ENCODE results near the gene ARPP21.

The ARPP21 gene

GRCh38 chr3:35638980-35639253 lies 408 bp upstream of the ARPP21 start:
- Histone ChIP-seq H3K79me2 (ENCODE audit: insufficient read depth, low read length) (peaks cover 27% of the 10 kb centered on the region; the same call in 1 of the 2 replicates), H4K20me1 (ENCODE audit: insufficient read depth, low read length, poor library complexity, severe bottlenecking) (no peaks in the 10 kb centered on the region), H3K4me3 (ENCODE audit: low read length, poor library complexity, severe bottlenecking) (no peak overlapping the region), H3K9me3 (ENCODE audit: insufficient read depth, low read depth, low read length) (no peaks in the 10 kb centered on the region), H2AFZ (ENCODE audit: low read length) (no peak overlapping the region), H3K27me3 (ENCODE audit: insufficient read depth, low read length, poor library complexity, severe bottlenecking) (no peaks in the 10 kb centered on the region), H3K9ac (ENCODE audit: low read depth, low read length, poor library complexity, severe bottlenecking) (no peak overlapping the region), H3F3A (ENCODE audit: low read depth) (no peaks in the 10 kb centered on the region; the same call in 1 of the 2 replicates), H3K9me2 (replicated peaks; ENCODE audit: low read depth, low read length) (no peaks in the 10 kb centered on the region), H3K4me1 (ENCODE audit: insufficient read depth, low read length, poor library complexity, severe bottlenecking) (peaks cover 24% of the 10 kb centered on the region), H3K4me2 (ENCODE audit: low read depth, low read length, poor library complexity, severe bottlenecking) (no peak overlapping the region), H3K36me3 (ENCODE audit: insufficient read depth, low read length) (no peaks in the 10 kb centered on the region)
- TF ChIP-seq, protein P1, sequence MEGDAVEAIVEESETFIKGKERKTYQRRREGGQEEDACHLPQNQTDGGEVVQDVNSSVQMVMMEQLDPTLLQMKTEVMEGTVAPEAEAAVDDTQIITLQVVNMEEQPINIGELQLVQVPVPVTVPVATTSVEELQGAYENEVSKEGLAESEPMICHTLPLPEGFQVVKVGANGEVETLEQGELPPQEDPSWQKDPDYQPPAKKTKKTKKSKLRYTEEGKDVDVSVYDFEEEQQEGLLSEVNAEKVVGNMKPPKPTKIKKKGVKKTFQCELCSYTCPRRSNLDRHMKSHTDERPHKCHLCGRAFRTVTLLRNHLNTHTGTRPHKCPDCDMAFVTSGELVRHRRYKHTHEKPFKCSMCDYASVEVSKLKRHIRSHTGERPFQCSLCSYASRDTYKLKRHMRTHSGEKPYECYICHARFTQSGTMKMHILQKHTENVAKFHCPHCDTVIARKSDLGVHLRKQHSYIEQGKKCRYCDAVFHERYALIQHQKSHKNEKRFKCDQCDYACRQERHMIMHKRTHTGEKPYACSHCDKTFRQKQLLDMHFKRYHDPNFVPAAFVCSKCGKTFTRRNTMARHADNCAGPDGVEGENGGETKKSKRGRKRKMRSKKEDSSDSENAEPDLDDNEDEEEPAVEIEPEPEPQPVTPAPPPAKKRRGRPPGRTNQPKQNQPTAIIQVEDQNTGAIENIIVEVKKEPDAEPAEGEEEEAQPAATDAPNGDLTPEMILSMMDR (conservative IDR thresholded peaks at IDR 0.05; ENCODE audit: low read length) = no peak
- no peak for TF ChIP-seq EZH2phosphoT487 (IDR thresholded peaks at IDR 0.05; ENCODE audit: borderline replicate concordance)

DNA sequence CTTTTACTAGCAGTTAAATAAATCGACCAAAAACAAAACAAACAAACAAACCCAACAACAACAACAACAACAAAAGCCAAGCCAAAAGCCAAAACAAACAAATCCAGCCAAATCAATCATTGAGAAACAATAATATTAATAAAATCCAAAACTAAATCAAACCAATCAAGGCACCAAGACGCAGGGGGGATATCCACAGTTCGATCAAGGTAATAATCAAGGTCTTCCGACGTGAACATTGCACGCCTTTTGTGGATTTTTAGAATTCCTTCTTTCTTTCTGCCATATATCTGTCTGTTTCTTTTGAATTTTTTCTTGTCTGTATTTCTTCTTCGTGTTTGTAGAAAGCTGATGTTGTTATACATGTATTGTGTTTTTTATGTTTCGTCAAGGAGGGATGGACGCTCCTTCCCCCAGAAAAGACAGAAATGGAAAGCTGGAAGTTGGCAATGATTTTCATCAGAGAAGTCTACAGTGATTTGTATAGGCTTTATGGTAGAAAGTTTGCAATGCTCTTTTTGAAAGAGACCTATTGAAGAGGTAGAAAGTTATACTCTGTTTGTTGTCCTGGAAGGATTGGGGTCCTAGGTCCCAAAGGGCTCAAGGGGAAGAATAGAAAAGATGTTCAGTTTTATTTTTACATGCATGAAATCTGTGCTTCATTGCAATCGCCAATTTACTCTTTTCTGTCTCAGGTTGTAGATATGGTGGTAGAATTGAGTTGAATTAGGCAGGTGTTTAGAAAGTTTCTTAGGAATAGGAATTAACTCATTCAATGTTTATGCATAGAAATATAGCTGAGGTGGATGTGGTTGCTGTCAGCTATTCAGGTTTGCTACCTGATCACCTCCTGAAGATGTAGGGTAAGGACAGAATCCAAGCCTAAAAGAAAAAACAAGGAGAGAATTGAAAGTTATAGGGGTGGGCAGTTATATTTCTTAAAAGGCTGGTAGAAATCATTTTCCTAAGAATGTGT lies 1.2 kb downstream of the ARPP21 start:
- Histone ChIP-seq H3K4me3 (ENCODE audit: low read length, poor library complexity, severe bottlenecking) (peak overlapping the region; percentile 77), H4K20me1 (ENCODE audit: insufficient read depth, low read length, poor library complexity, severe bottlenecking) (no peaks in the 10 kb centered on the region), H3F3A (ENCODE audit: low read depth) (no peaks in the 10 kb centered on the region; the same call in 1 of the 2 replicates), H3K36me3 (ENCODE audit: insufficient read depth, low read length) (no peaks in the 10 kb centered on the region), H3K79me2 (ENCODE audit: insufficient read depth, low read length) (peaks cover 27% of the 10 kb centered on the region; the same call in 1 of the 2 replicates), H2AFZ (ENCODE audit: low read length) (peak overlapping the region; percentile 93), H3K4me2 (ENCODE audit: low read depth, low read length, poor library complexity, severe bottlenecking) (peak overlapping the region; percentile 71), H3K9ac (ENCODE audit: low read depth, low read length, poor library complexity, severe bottlenecking) (peak overlapping the region; percentile 76), H3K9me3 (ENCODE audit: insufficient read depth, low read depth, low read length) (no peaks in the 10 kb centered on the region), H3K27me3 (ENCODE audit: insufficient read depth, low read length, poor library complexity, severe bottlenecking) (no peaks in the 10 kb centered on the region), H3K9me2 (replicated peaks; ENCODE audit: low read depth, low read length) (no peaks in the 10 kb centered on the region), H3K4me1 (ENCODE audit: insufficient read depth, low read length, poor library complexity, severe bottlenecking) (peaks cover 22% of the 10 kb centered on the region)
- TF ChIP-seq, protein P1 (conservative IDR thresholded peaks at IDR 0.05; ENCODE audit: low read length) = no peak
- TF ChIP-seq EZH2phosphoT487 (IDR thresholded peaks at IDR 0.05; ENCODE audit: borderline replicate concordance) = no peak

DNA sequence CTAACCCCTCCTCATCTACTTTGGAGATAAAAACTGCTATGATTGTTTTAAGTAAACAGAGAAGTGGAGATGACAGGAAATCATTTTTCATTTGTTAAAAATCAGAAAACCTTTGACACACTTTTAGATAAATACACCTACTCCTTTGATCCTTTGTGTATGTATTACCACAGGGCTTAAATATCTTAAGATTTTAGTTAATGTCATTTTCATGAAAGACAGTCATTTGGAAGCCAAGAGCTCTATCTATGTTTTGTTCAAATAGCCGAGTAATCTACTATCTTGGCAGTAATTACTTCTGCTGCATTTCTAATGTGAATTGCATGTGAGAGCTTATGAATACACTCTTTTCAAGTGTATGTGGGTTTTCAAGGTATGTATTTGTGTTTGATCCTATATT lies 2.0 kb downstream of the ARPP21 start:
- no peaks in the 10 kb centered on the region for H3K27me3 ChIP-seq (ENCODE audit: insufficient read depth, low read length, poor library complexity, severe bottlenecking)
- peak overlapping the region; percentile 76 for H3K9ac ChIP-seq (ENCODE audit: low read depth, low read length, poor library complexity, severe bottlenecking)

More for the DNA sequence above, 2.0 kb downstream of the ARPP21 start:
- Histone ChIP-seq H3F3A (ENCODE audit: low read depth) (no peaks in the 10 kb centered on the region; the same call in 1 of the 2 replicates), H3K36me3 (ENCODE audit: insufficient read depth, low read length) (no peaks in the 10 kb centered on the region), H3K4me1 (ENCODE audit: insufficient read depth, low read length, poor library complexity, severe bottlenecking) (peaks cover 22% of the 10 kb centered on the region), H3K9me3 (ENCODE audit: insufficient read depth, low read depth, low read length) (no peaks in the 10 kb centered on the region), H3K4me3 (ENCODE audit: low read length, poor library complexity, severe bottlenecking) (peak overlapping the region; percentile 77), H3K4me2 (ENCODE audit: low read depth, low read length, poor library complexity, severe bottlenecking) (peak overlapping the region; percentile 71), H3K79me2 (ENCODE audit: insufficient read depth, low read length) (peaks cover 30% of the 10 kb centered on the region; the same call in 1 of the 2 replicates), H4K20me1 (ENCODE audit: insufficient read depth, low read length, poor library complexity, severe bottlenecking) (no peaks in the 10 kb centered on the region), H3K9me2 (replicated peaks; ENCODE audit: low read depth, low read length) (no peaks in the 10 kb centered on the region), H2AFZ (ENCODE audit: low read length) (no peak overlapping the region)
- TF ChIP-seq EZH2phosphoT487 (IDR thresholded peaks at IDR 0.05; ENCODE audit: borderline replicate concordance) = no peak
- TF ChIP-seq, protein P1 (conservative IDR thresholded peaks at IDR 0.05; ENCODE audit: low read length) = no peak

All from Loucy (cell line).